WTC11 (cell line): ENCODE measurements around the gene GALNTL6. TPM values are rescaled to one million over a fixed set of nuclear protein-coding genes. Genes with fewer than 3 reads are reported as not detected.

Experiments
- ARID4B ChIP-seq: sonication (generic); formaldehyde crosslinking; IDR thresholded peaks from 2 replicates; pipeline ENCODE4 v1.8.0; 2023; ENCODE audit warnings: missing genetic modification reagents, mild to moderate bottlenecking, borderline replicate concordance
- CREM ChIP-seq: sonication (generic); formaldehyde crosslinking; IDR thresholded peaks from 2 replicates; pipeline ENCODE4 v1.8.1; 2022; ENCODE audit warnings: mild to moderate bottlenecking, missing genetic modification reagents, moderate library complexity
- CTCF ChIP-seq: fragments of 200-600 bp; IDR thresholded peaks from 2 replicates; pipeline ENCODE4 v1.8.0; 2022; ENCODE audit warnings: antibody characterized with exemption
- EMX1 ChIP-seq: fragments of 250-450 bp; sonication (Bioruptor Pico); IDR thresholded peaks from 2 replicates; pipeline ENCODE4 v1.8.0; 2021; ENCODE audit warnings: mild to moderate bottlenecking
- ERG ChIP-seq: fragments of 250-450 bp; sonication (Bioruptor Pico); IDR thresholded peaks from 2 replicates; pipeline ENCODE4 v1.8.0; 2021; ENCODE audit warnings: mild to moderate bottlenecking
- IRF1 ChIP-seq: sonication (generic); formaldehyde crosslinking; IDR thresholded peaks from 2 replicates; pipeline ENCODE4 v1.8.0; 2023; ENCODE audit warnings: missing genetic modification reagents
- SMAD3 ChIP-seq: sonication (generic); formaldehyde crosslinking; IDR thresholded peaks from 2 replicates; pipeline ENCODE4 v1.8.0; 2022; ENCODE audit warnings: missing genetic modification reagents, mild to moderate bottlenecking, borderline replicate concordance
- ZBTB43 ChIP-seq: sonication (generic); formaldehyde crosslinking; IDR thresholded peaks from 2 replicates; pipeline ENCODE4 v1.8.1; 2023; ENCODE audit warnings: mild to moderate bottlenecking, missing genetic modification reagents
- ZMAT4 ChIP-seq: fragments of 250-450 bp; sonication (Bioruptor Pico); IDR thresholded peaks from 2 replicates; pipeline ENCODE4 v1.9.0; 2021; ENCODE audit warnings: mild to moderate bottlenecking
- ZNF532 ChIP-seq: fragments of 250-450 bp; sonication (Bioruptor Pico); IDR thresholded peaks from 2 replicates; pipeline ENCODE4 v1.9.0; 2021; ENCODE audit warnings: mild to moderate bottlenecking, borderline replicate concordance
- total RNA-seq: library from RNA; stranded (reverse); gene quantifications from 3 replicates; pipeline ENCODE4 v1.2.3, GENCODE V29; 2021

The GALNTL6 gene
- total RNA-seq, 1 experiment from 2014 or later = 0.24 TPM

GRCh38 chr4:173074501-173074946, 1261.3 kb downstream of the GALNTL6 start (continued):
- TF ChIP-seq ARID4B (CRISPR knock-in tag) (peak; percentile 80; the same call in 1 of the 2 replicates), IRF1 (no peak), CTCF (no peak), ZBTB43 (CRISPR knock-in tag) (peak; percentile 94), ERG (CRISPR knock-in tag) (no peak; the same call in 1 of the 2 replicates), ZMAT4 (CRISPR knock-in tag) (no peak), SMAD3 (no peak), CREM (peak; percentile 65; the same call in 1 of the 2 replicates), EMX1 (CRISPR knock-in tag) (no peak), ZNF532 (CRISPR knock-in tag) (0 out of 2 replicates have a peak, but pooled peaks have one; percentile 47)
